ENCODE data around the gene SYT8.

SYT8 gene

GRCh38 chr11:1869427-1870325 is 34.9 kb downstream of the SYT8 start:
- ChIA-PET POLR2A (no interaction called here), CTCF (interaction anchor here (1.0 kb wide), 1 partner anchor 176 kb away, joined by 3 read pairs; no protein-coding TSS in a partner anchor)
- DNase-seq (ENCODE audit: extremely low spot score), result no peak
- no peak for TF ChIP-seq ELF4 (IDR thresholded peaks at IDR 0.05)
- no peak for TF ChIP-seq SP1 (IDR thresholded peaks at IDR 0.05)
- no peak for TF ChIP-seq L3MBTL2 (conservative IDR thresholded peaks at IDR 0.05)
- no peak for TF ChIP-seq NFRKB (IDR thresholded peaks at IDR 0.05)
- TF ChIP-seq PKNOX1 (IDR thresholded peaks at IDR 0.05), result no peak
- TF ChIP-seq FOXA1 (IDR thresholded peaks at IDR 0.05), result no peak
- TF ChIP-seq FOXM1 (IDR thresholded peaks at IDR 0.05; ENCODE audit: borderline replicate concordance), result no peak
- TF ChIP-seq TARDBP (IDR thresholded peaks at IDR 0.05), result no peak
- TF ChIP-seq HDGF (IDR thresholded peaks at IDR 0.05; ENCODE audit: borderline replicate concordance), result no peak
- TF ChIP-seq FOXK2 (IDR thresholded peaks at IDR 0.05), result no peak
- no peak for TF ChIP-seq BHLHE40 (IDR thresholded peaks at IDR 0.05; ENCODE audit: borderline replicate concordance)

- TF ChIP-seq ELF4 (IDR thresholded peaks at IDR 0.05) (no peak), PKNOX1 (IDR thresholded peaks at IDR 0.05) (no peak), L3MBTL2 (conservative IDR thresholded peaks at IDR 0.05) (no peak), SP1 (IDR thresholded peaks at IDR 0.05) (no peak), TARDBP (IDR thresholded peaks at IDR 0.05) (no peak), NFRKB (IDR thresholded peaks at IDR 0.05) (no peak), FOXM1 (IDR thresholded peaks at IDR 0.05; ENCODE audit: borderline replicate concordance) (no peak), SUZ12 (IDR thresholded peaks at IDR 0.05) (no peak), FOXK2 (IDR thresholded peaks at IDR 0.05) (no peak), LEF1 (IDR thresholded peaks at IDR 0.05; ENCODE audit: borderline replicate concordance) (no peak), BHLHE40 (IDR thresholded peaks at IDR 0.05; ENCODE audit: borderline replicate concordance) (no peak), HDGF (IDR thresholded peaks at IDR 0.05; ENCODE audit: borderline replicate concordance) (no peak)
- ChIA-PET CTCF (interaction anchor here (1.0 kb wide), 1 partner anchor 177 kb away, joined by 3 read pairs; no protein-coding TSS in a partner anchor), POLR2A (no interaction called here)
- no peak for DNase-seq (ENCODE audit: extremely low spot score)
These were observed 35.5 kb downstream of the SYT8 start for GRCh38 chr11:1870326-1870696.

- no peak for TF ChIP-seq FOXK2 (IDR thresholded peaks at IDR 0.05)
- no peak for TF ChIP-seq FOXA1 (IDR thresholded peaks at IDR 0.05)
- no peak for TF ChIP-seq ZNF384 (IDR thresholded peaks at IDR 0.05)
- no peak for TF ChIP-seq BHLHE40 (IDR thresholded peaks at IDR 0.05; ENCODE audit: borderline replicate concordance)
- TF ChIP-seq ELF4 (IDR thresholded peaks at IDR 0.05), result no peak
- no peak for TF ChIP-seq ARNT (IDR thresholded peaks at IDR 0.05)
- TF ChIP-seq FOXM1 (IDR thresholded peaks at IDR 0.05; ENCODE audit: borderline replicate concordance), result no peak
- no peak for TF ChIP-seq LEF1 (IDR thresholded peaks at IDR 0.05; ENCODE audit: borderline replicate concordance)
- no peak for TF ChIP-seq SUZ12 (IDR thresholded peaks at IDR 0.05)
- no peak for TF ChIP-seq NFRKB (IDR thresholded peaks at IDR 0.05)
- TF ChIP-seq L3MBTL2 (conservative IDR thresholded peaks at IDR 0.05), result no peak
- TF ChIP-seq PKNOX1 (IDR thresholded peaks at IDR 0.05), result no peak
- TF ChIP-seq CTBP1 (IDR thresholded peaks at IDR 0.05; ENCODE audit: borderline replicate concordance), result no peak
- no peak for TF ChIP-seq SP1 (IDR thresholded peaks at IDR 0.05)
- no peak for TF ChIP-seq TARDBP (IDR thresholded peaks at IDR 0.05)
- TF ChIP-seq HDGF (IDR thresholded peaks at IDR 0.05; ENCODE audit: borderline replicate concordance), result no peak
- CTCF ChIA-PET, result interaction anchor here (0.7 to 1.0 kb wide), 2 partner anchors 130 to 177 kb away, joined by 3 read pairs; no protein-coding TSS in a partner anchor
- DNase-seq (ENCODE audit: extremely low spot score), result no peak
- POLR2A ChIA-PET, result no interaction called here
These were observed 36.1 kb downstream of the SYT8 start for GRCh38 chr11:1870721-1871466.

- ChIA-PET CTCF (no interaction called here), POLR2A (no interaction called here)
- no peak for DNase-seq (ENCODE audit: extremely low spot score)
- no peak for TF ChIP-seq CTBP1 (IDR thresholded peaks at IDR 0.05; ENCODE audit: borderline replicate concordance)
- TF ChIP-seq NFRKB (IDR thresholded peaks at IDR 0.05), result no peak
These were observed 36.7 kb downstream of the SYT8 start for GRCh38 chr11:1871531-1871930.

DNA sequence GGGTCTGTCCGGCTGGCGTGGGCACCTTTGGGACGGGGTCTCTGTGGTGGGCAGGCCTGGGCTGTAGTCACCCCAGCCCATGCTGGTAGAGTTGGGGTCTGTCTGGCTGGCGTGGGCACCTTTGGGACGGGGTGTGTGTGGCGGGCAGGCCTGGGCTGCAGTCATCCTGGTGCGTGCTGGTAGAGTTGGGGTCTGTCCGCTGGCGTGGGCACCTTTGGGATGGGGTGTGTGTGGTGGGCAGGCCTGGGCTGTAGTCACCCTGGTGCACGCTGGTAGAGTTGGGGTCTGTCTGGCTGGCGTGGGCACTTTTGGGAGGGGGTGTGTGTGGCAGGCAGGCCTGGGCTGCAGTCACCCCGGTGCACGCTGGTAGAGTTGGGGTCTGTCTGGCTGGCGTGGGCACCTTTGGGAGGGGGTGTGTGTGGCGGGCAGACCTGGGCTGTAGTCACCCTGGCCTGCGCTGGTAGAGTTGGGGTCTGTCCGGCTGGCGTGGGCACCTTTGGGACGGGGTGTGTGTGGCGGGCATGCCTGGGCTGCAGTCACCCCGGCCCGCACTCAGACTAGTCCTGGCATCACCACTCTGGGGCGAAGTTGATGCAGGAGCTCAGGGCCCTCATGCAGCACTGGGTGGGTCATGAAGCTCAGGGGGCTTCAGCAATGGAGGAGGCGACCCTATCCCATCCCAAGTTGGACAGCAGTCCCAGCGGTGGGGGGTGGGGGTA is 37.6 kb downstream of the SYT8 start:
- ChIA-PET POLR2A (no interaction called here), CTCF (no interaction called here)
- DNase-seq (ENCODE audit: extremely low spot score), result no peak
- TF ChIP-seq ARNT (IDR thresholded peaks at IDR 0.05) (no peak), PKNOX1 (IDR thresholded peaks at IDR 0.05) (no peak)
